ENCODE data around the gene ITGB6.

GRCh38 chr2:160050147-160050546, 149.9 kb downstream of the ITGB6 start:
- no peak for TF ChIP-seq CTCF (IDR thresholded peaks at IDR 0.05)
- TF ChIP-seq POLR2A (IDR thresholded peaks at IDR 0.05) = no peak

Data from right lobe of liver (tissue), 4 donors.